NB4 (cell line): ENCODE results near the gene FRRS1L.
"Not testable (repeated sequence)": the region's sequence is repeated elsewhere in the genome, so short reads cannot be mapped to it uniquely, and the experiment has no call there.

Experiments
- CTCF ChIP-seq: IDR thresholded peaks from one replicate; pipeline ENCODE4 v1.5.1; 2012; ENCODE audit warnings: low read depth, low read length
- POLR2A ChIP-seq: IDR thresholded peaks from 2 replicates; pipeline ENCODE4 v1.6.1; 2011; ENCODE audit warnings: mild to moderate bottlenecking; ENCODE audit not compliant: insufficient read length; ENCODE audit errors: extremely low read depth
- TF ChIP-seq, protein P1 (sequence below): IDR thresholded peaks from 2 replicates; pipeline ENCODE4 v1.6.1; 2011; ENCODE audit warnings: low read depth, low read length

DNA sequence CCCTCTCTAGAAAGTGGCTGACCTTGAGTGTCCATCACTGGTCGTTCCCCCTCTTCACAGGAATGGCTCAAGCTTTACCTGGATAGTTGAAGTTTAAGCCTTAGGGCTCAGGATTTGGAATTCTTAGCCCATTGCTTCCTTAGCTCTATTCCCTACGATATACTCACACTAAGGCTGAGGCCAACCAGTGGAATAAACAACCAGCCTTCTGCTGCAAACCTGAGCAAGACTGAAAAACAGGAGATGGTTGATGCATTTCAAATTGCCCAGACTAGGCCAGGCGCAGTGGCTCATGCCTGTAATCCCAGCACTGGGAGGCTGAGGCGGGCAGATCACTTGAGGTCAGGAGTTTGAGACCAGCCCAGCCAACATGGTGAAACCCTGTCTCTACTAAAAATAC lies 40.4 kb downstream of the FRRS1L start:
- TF ChIP-seq CTCF, POLR2A: not testable (repeated sequence)
- TF ChIP-seq, protein P1, sequence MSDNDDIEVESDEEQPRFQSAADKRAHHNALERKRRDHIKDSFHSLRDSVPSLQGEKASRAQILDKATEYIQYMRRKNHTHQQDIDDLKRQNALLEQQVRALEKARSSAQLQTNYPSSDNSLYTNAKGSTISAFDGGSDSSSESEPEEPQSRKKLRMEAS, result not testable (repeated sequence)
